Loucy (cell line): Measurements from ENCODE around the gene HERC5.

Experiments
- H2AFZ ChIP-seq: fragments of 200-600 bp; sonication (generic); 2 replicates; pipeline ENCODE4 v1.6.0; 2016; ENCODE audit warnings: antibody characterized with exemption, mild to moderate bottlenecking, low read length, moderate library complexity
- H3F3A ChIP-seq: fragments of 200-600 bp; 2 replicates; pipeline ENCODE4 v1.6.0; 2016; ENCODE audit warnings: antibody characterized with exemption, low read depth, mild to moderate bottlenecking
- H3K27me3 ChIP-seq: fragments of 200-600 bp; sonication (generic); 2 replicates; pipeline ENCODE4 v1.6.1; 2014; ENCODE audit warnings: low read length, mild to moderate bottlenecking; ENCODE audit not compliant: insufficient read depth, poor library complexity, severe bottlenecking
- H3K36me3 ChIP-seq: fragments of 200-600 bp; sonication (generic); 2 replicates; pipeline ENCODE4 v1.6.1; 2016; ENCODE audit warnings: low read length; ENCODE audit not compliant: insufficient read depth
- H3K4me1 ChIP-seq: fragments of 200-600 bp; sonication (generic); 2 replicates; pipeline ENCODE4 v1.5.1; 2014; ENCODE audit warnings: low read length, mild to moderate bottlenecking; ENCODE audit not compliant: insufficient read depth, poor library complexity, severe bottlenecking
- H3K4me2 ChIP-seq: fragments of 200-600 bp; sonication (generic); 2 replicates; pipeline ENCODE4 v1.6.0; 2014; ENCODE audit warnings: antibody characterized with exemption, low read length, low read depth, mild to moderate bottlenecking; ENCODE audit not compliant: poor library complexity, severe bottlenecking
- H3K4me3 ChIP-seq: fragments of 200-600 bp; sonication (generic); 2 replicates; pipeline ENCODE4 v1.5.1; 2014; ENCODE audit warnings: low read length, mild to moderate bottlenecking, mixed read lengths; ENCODE audit not compliant: poor library complexity, severe bottlenecking
- H3K79me2 ChIP-seq: fragments of 200-600 bp; sonication (generic); 2 replicates; pipeline ENCODE4 v1.6.1; 2014; ENCODE audit warnings: low read length; ENCODE audit not compliant: insufficient read depth
- H3K9ac ChIP-seq: fragments of 200-600 bp; sonication (generic); 2 replicates; pipeline ENCODE4 v1.6.0; 2014; ENCODE audit warnings: mild to moderate bottlenecking, low read depth, low read length, moderate library complexity; ENCODE audit not compliant: poor library complexity, severe bottlenecking
- H3K9me2 ChIP-seq: fragments of 200-600 bp; sonication (generic); replicated peaks from 2 replicates; pipeline ENCODE4 v1.6.1; 2016; ENCODE audit warnings: low read depth, low read length, mixed read lengths
- H3K9me3 ChIP-seq: fragments of 200-600 bp; sonication (generic); 2 replicates; pipeline ENCODE4 v1.6.1; 2014; ENCODE audit warnings: mild to moderate bottlenecking, antibody characterized with exemption, low read length, low read depth; ENCODE audit not compliant: insufficient read depth
- H4K20me1 ChIP-seq: fragments of 200-600 bp; sonication (generic); 2 replicates; pipeline ENCODE4 v1.6.0; 2014; ENCODE audit warnings: antibody characterized with exemption, low read length, mild to moderate bottlenecking; ENCODE audit not compliant: insufficient read depth, poor library complexity, severe bottlenecking
- EZH2phosphoT487 ChIP-seq: fragments of 200-600 bp; IDR thresholded peaks from 2 replicates; pipeline ENCODE4 v1.6.1; 2018; ENCODE audit warnings: antibody characterized with exemption, mild to moderate bottlenecking, moderate library complexity, borderline replicate concordance
- TF ChIP-seq, protein P1 (sequence below): fragments of 200-600 bp; sonication (generic); conservative IDR thresholded peaks from 2 replicates; pipeline ENCODE4 v1.5.1; 2014; ENCODE audit warnings: mild to moderate bottlenecking, antibody characterized with exemption, low read length

HERC5 gene

DNA sequence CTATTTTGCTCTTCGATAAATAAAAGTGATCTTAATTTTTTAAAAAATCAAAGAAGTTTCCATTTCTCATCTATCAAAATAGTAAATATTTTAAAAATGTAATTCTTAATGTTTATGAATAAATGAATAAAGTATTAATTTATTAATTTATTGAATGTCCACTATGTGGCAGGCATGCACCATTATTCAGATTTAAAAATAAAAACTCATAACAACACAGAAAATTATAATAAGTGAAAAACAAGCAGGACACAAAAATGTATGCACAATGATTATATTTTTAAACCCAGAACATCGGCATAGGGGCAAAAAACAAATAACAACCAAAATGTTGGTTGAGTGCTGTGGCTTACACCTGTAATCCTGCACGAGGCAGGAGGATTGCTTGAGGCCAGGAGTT, 71.9 kb downstream of the HERC5 start:
- Histone ChIP-seq H3K9me2 (no peaks in the 10 kb centered on the region), H4K20me1 (no peaks in the 10 kb centered on the region), H2AFZ (no peak overlapping the region), H3K36me3 (no peaks in the 10 kb centered on the region), H3K27me3 (no peaks in the 10 kb centered on the region), H3K4me2 (no peak overlapping the region), H3K79me2 (no peaks in the 10 kb centered on the region), H3K4me1 (peaks cover 20% of the 10 kb centered on the region), H3F3A (no peaks in the 10 kb centered on the region), H3K4me3 (no peak overlapping the region), H3K9ac (no peak overlapping the region), H3K9me3 (no peaks in the 10 kb centered on the region)
- TF ChIP-seq EZH2phosphoT487 = no peak
- TF ChIP-seq, protein P1, sequence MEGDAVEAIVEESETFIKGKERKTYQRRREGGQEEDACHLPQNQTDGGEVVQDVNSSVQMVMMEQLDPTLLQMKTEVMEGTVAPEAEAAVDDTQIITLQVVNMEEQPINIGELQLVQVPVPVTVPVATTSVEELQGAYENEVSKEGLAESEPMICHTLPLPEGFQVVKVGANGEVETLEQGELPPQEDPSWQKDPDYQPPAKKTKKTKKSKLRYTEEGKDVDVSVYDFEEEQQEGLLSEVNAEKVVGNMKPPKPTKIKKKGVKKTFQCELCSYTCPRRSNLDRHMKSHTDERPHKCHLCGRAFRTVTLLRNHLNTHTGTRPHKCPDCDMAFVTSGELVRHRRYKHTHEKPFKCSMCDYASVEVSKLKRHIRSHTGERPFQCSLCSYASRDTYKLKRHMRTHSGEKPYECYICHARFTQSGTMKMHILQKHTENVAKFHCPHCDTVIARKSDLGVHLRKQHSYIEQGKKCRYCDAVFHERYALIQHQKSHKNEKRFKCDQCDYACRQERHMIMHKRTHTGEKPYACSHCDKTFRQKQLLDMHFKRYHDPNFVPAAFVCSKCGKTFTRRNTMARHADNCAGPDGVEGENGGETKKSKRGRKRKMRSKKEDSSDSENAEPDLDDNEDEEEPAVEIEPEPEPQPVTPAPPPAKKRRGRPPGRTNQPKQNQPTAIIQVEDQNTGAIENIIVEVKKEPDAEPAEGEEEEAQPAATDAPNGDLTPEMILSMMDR = peak; percentile 32; the same call in 1 of the 2 replicates

DNA sequence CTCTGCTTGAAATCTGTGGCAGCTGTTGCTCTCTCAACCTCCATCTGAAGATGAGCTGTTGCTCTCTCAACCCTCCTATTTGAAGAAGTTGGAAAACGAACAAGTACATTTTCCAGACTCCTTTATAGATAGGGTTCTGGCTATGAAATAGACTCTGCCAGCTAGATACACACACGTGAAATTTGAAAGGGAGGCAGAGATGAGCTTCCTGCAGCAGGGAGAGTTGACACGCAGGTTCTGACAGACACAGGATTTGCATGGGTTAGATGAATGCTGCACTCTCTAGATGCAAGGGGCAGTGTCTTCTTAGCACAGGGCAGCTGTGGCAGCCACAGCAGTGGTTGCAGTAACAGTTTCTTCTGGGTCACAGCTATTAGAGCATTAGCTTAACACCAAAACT, 74.6 kb downstream of the HERC5 start:
- Histone ChIP-seq H3K4me1 (no peaks in the 10 kb centered on the region), H3K9me2 (no peaks in the 10 kb centered on the region), H3K9ac (no peak overlapping the region), H3K9me3 (no peaks in the 10 kb centered on the region), H3F3A (no peaks in the 10 kb centered on the region), H2AFZ (no peak overlapping the region), H3K79me2 (no peaks in the 10 kb centered on the region), H4K20me1 (no peaks in the 10 kb centered on the region), H3K27me3 (no peaks in the 10 kb centered on the region), H3K36me3 (no peaks in the 10 kb centered on the region), H3K4me3 (no peak overlapping the region), H3K4me2 (no peak overlapping the region)
- no peak for TF ChIP-seq EZH2phosphoT487
- TF ChIP-seq, protein P1 = no peak

DNA sequence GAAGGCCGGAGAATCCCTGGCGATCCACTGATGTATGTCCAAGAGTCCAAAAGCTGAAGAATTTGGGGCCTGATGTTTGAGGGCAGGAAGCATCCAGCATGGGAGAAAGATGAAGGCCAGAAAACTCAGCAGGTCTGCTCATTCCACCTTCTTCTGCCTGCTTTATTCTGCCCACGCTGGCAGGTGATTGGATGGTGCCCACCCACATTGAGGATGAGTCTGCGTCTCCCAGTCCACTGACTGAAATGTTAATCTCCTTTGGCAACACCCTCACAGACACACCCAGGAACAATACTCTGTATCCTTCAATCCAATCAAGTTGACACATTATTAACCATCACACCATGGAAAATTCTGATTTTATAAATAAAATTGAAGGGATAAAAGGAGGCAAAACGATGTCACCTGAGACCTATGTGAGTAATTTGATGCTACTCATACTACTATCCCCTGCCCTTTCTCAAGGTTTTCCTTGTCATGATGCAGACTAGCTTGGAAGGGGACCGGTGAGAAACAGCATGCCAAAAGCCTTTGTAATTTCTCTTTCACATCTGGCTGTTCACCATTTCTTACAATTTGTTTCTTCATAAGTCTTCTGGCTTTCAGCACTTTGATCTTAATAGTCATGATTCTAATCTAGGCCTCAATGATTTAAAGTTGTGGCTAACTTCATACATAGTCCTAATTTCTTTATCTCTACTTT, 76.3 kb downstream of the HERC5 start:
- no peak overlapping the region for H3K4me3 ChIP-seq
- H3K27me3 ChIP-seq = no peaks in the 10 kb centered on the region
- H3K4me1 ChIP-seq = no peaks in the 10 kb centered on the region
- no peak overlapping the region for H2AFZ ChIP-seq
- H3K9me2 ChIP-seq = no peaks in the 10 kb centered on the region
- no peaks in the 10 kb centered on the region for H3K9me3 ChIP-seq
- TF ChIP-seq EZH2phosphoT487 = no peak
- TF ChIP-seq, protein P1 = no peak
- no peaks in the 10 kb centered on the region for H3F3A ChIP-seq
- no peaks in the 10 kb centered on the region for H3K79me2 ChIP-seq
- H3K4me2 ChIP-seq = no peak overlapping the region
- H3K9ac ChIP-seq = no peak overlapping the region
- H3K36me3 ChIP-seq = no peaks in the 10 kb centered on the region
- no peaks in the 10 kb centered on the region for H4K20me1 ChIP-seq
